Measurements from ENCODE around the gene CAMK2G.

DNA sequence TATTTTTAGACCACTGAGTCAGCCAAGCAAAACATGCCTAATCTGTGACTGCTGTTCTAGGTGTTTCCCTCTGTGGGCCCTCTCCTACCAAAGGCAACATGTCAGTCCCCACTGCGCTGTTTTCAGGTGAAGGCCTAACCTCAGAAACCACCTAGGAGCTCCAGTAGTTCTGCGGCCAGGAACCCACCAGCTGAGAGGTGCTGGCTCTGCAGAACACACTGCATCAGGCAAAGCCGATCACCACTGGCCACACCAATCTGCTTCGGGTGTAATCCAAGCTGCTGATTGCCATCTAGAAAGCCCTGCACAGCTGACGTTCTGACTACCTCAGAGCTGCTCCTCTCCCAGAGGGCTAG is 14.9 kb downstream of the CAMK2G start:
- TF ChIP-seq, protein P1, sequence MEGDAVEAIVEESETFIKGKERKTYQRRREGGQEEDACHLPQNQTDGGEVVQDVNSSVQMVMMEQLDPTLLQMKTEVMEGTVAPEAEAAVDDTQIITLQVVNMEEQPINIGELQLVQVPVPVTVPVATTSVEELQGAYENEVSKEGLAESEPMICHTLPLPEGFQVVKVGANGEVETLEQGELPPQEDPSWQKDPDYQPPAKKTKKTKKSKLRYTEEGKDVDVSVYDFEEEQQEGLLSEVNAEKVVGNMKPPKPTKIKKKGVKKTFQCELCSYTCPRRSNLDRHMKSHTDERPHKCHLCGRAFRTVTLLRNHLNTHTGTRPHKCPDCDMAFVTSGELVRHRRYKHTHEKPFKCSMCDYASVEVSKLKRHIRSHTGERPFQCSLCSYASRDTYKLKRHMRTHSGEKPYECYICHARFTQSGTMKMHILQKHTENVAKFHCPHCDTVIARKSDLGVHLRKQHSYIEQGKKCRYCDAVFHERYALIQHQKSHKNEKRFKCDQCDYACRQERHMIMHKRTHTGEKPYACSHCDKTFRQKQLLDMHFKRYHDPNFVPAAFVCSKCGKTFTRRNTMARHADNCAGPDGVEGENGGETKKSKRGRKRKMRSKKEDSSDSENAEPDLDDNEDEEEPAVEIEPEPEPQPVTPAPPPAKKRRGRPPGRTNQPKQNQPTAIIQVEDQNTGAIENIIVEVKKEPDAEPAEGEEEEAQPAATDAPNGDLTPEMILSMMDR (IDR thresholded peaks at IDR 0.05), result no peak
- no peak for TF ChIP-seq EZH2phosphoT487 (IDR thresholded peaks at IDR 0.05; ENCODE audit: borderline replicate concordance, low read depth)
- TF ChIP-seq RFX5 (IDR thresholded peaks at IDR 0.05; ENCODE audit: low read length), result no peak
- no peak for TF ChIP-seq RAD21 (IDR thresholded peaks at IDR 0.05; ENCODE audit: low read length)
- TF ChIP-seq, protein P2, sequence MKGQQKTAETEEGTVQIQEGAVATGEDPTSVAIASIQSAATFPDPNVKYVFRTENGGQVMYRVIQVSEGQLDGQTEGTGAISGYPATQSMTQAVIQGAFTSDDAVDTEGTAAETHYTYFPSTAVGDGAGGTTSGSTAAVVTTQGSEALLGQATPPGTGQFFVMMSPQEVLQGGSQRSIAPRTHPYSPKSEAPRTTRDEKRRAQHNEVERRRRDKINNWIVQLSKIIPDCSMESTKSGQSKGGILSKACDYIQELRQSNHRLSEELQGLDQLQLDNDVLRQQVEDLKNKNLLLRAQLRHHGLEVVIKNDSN (IDR thresholded peaks at IDR 0.05; ENCODE audit: borderline replicate concordance, low read depth), result no peak
- TF ChIP-seq MXI1 (IDR thresholded peaks at IDR 0.05; ENCODE audit: low read depth, low read length), result no peak
- TF ChIP-seq, protein P3, sequence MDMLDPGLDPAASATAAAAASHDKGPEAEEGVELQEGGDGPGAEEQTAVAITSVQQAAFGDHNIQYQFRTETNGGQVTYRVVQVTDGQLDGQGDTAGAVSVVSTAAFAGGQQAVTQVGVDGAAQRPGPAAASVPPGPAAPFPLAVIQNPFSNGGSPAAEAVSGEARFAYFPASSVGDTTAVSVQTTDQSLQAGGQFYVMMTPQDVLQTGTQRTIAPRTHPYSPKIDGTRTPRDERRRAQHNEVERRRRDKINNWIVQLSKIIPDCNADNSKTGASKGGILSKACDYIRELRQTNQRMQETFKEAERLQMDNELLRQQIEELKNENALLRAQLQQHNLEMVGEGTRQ (IDR thresholded peaks at IDR 0.05; ENCODE audit: borderline replicate concordance, low read depth, low read length), result no peak
